ENCODE data around the gene TNFAIP1. TPM values are rescaled to one million over a fixed set of nuclear protein-coding genes. Genes with fewer than 3 reads are reported as not detected.

TNFAIP1 gene
- polyA plus RNA-seq, 1 donor (not counting 4 experiments of a cell fraction or from before 2014, with no cell fraction given): 84.6 TPM

DNA sequence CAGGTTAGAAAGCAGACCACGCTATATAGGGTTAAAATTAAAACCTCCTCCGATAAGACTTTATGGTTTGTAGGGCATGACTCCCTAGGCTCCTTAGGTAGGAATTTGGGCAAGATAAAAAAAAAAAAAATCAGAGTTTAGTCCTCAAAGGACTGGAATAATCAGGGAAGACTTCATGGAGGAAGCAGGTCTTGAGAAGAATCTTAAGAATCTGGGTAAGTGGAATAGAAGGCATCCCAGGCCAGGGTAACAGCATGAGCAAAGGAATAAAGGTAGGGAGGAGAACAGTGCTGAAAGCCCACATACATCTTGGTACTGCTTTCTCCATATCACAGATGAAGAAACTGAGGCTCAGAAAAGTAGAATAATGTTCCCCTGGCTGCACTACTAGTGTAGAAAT lies 55.0 kb downstream of the TNFAIP1 start:
- Histone ChIP-seq H3K9me3 (ENCODE audit: control insufficient read depth, low read depth, low read length) (no peaks in the 10 kb centered on the region), H4K20me1 (ENCODE audit: control insufficient read depth, extremely low read depth, insufficient read depth, low read length) (no peaks in the 10 kb centered on the region), H3K4me2 (ENCODE audit: control insufficient read depth, extremely low read depth, insufficient read depth, low read depth, low read length) (no peak overlapping the region), H3K4me3 (ENCODE audit: control insufficient read depth in 2 of 3, extremely low read depth in 1 of 3, insufficient read depth in 2 of 3, low read depth in 1 of 3, low read length in 3 of 3) (no peak overlapping the region), H3K9me1 (ENCODE audit: control insufficient read depth, extremely low read depth, insufficient read depth, low read length) (no peaks in the 10 kb centered on the region), H3K27ac (ENCODE audit: control insufficient read depth, insufficient read depth, low read length) (no peak overlapping the region), H3K9ac (ENCODE audit: control insufficient read depth, extremely low read depth, insufficient read depth, low read length) (no peak overlapping the region), H3K4me1 (ENCODE audit: control insufficient read depth, extremely low read depth, insufficient read depth, low read length) (peaks cover 10% of the 10 kb centered on the region), H3K79me2 (ENCODE audit: control insufficient read depth, insufficient read depth, low read length) (no peaks in the 10 kb centered on the region), H2AFZ (ENCODE audit: control insufficient read depth, low read length) (no peak overlapping the region), H3K27me3 (ENCODE audit: control insufficient read depth, extremely low read depth, insufficient read depth, low read length) (no peaks in the 10 kb centered on the region), H3K36me3 (ENCODE audit: control insufficient read depth in 2 of 2, extremely low read depth in 1 of 2, insufficient read depth in 2 of 2, low read length in 2 of 2) (no peaks in the 10 kb centered on the region)
- DNase-seq (ENCODE audit: low read depth, low spot score) (no peak), FAIRE-seq (no peak)
- dilution Hi-C loops (cut with MboI; ENCODE audit: extremely low pct_ligation_motif_present, low sequenced_read_pairs): no loop called here
- TF ChIP-seq, protein P1, sequence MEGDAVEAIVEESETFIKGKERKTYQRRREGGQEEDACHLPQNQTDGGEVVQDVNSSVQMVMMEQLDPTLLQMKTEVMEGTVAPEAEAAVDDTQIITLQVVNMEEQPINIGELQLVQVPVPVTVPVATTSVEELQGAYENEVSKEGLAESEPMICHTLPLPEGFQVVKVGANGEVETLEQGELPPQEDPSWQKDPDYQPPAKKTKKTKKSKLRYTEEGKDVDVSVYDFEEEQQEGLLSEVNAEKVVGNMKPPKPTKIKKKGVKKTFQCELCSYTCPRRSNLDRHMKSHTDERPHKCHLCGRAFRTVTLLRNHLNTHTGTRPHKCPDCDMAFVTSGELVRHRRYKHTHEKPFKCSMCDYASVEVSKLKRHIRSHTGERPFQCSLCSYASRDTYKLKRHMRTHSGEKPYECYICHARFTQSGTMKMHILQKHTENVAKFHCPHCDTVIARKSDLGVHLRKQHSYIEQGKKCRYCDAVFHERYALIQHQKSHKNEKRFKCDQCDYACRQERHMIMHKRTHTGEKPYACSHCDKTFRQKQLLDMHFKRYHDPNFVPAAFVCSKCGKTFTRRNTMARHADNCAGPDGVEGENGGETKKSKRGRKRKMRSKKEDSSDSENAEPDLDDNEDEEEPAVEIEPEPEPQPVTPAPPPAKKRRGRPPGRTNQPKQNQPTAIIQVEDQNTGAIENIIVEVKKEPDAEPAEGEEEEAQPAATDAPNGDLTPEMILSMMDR (optimal IDR thresholded peaks at IDR 0.05 in 1 of 3, IDR thresholded peaks at IDR 0.05 in 1 of 3, conservative IDR thresholded peaks at IDR 0.05 in 1 of 3; ENCODE audit: extremely low read depth in 1 of 3, insufficient read depth in 2 of 3, low read length in 3 of 3): no peak
- no peak for TF ChIP-seq EZH2 (IDR thresholded peaks at IDR 0.05; ENCODE audit: low read length)

DNA sequence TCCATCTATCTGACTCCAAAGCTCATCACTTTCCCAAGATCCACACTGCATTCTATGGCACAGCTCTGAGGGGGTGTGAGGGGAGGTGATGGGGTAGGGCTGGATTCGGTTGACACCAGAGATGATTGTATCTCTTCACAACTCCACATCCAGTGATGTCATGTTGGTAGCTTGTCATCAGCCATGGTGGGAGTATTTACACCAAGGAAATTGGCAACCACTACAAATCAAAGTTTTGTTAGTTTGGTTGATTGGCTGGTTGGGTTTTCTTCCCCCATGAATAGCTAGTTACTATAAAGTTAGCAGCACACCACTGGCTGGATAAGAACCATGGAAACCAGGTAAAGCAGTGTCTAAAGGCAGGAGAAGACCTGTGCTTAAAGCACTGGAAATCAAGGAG lies 55.4 kb downstream of the TNFAIP1 start:
- H3K9ac ChIP-seq (ENCODE audit: control insufficient read depth, extremely low read depth, insufficient read depth, low read length): no peak overlapping the region
- H3K27me3 ChIP-seq (ENCODE audit: control insufficient read depth, extremely low read depth, insufficient read depth, low read length): no peaks in the 10 kb centered on the region
- H2AFZ ChIP-seq (ENCODE audit: control insufficient read depth, low read length): no peak overlapping the region
- DNase-seq (ENCODE audit: low read depth, low spot score) (no peak), FAIRE-seq (no peak)
- no peaks in the 10 kb centered on the region for H3K79me2 ChIP-seq (ENCODE audit: control insufficient read depth, insufficient read depth, low read length)
- TF ChIP-seq, protein P1 (optimal IDR thresholded peaks at IDR 0.05 in 1 of 3, IDR thresholded peaks at IDR 0.05 in 1 of 3, conservative IDR thresholded peaks at IDR 0.05 in 1 of 3; ENCODE audit: extremely low read depth in 1 of 3, insufficient read depth in 2 of 3, low read length in 3 of 3): no peak
- no peak for TF ChIP-seq EZH2 (IDR thresholded peaks at IDR 0.05; ENCODE audit: low read length)
- H3K4me1 ChIP-seq (ENCODE audit: control insufficient read depth, extremely low read depth, insufficient read depth, low read length): peaks cover 10% of the 10 kb centered on the region
- H3K4me2 ChIP-seq (ENCODE audit: control insufficient read depth, extremely low read depth, insufficient read depth, low read depth, low read length): no peak overlapping the region
- no peak overlapping the region for H3K4me3 ChIP-seq (ENCODE audit: control insufficient read depth in 2 of 3, extremely low read depth in 1 of 3, insufficient read depth in 2 of 3, low read depth in 1 of 3, low read length in 3 of 3)
- no peaks in the 10 kb centered on the region for H3K36me3 ChIP-seq (ENCODE audit: control insufficient read depth in 2 of 2, extremely low read depth in 1 of 2, insufficient read depth in 2 of 2, low read length in 2 of 2)
- H3K9me3 ChIP-seq (ENCODE audit: control insufficient read depth, low read depth, low read length): no peaks in the 10 kb centered on the region
- H3K27ac ChIP-seq (ENCODE audit: control insufficient read depth, insufficient read depth, low read length): no peak overlapping the region
- dilution Hi-C loops (cut with MboI; ENCODE audit: extremely low pct_ligation_motif_present, low sequenced_read_pairs): no loop called here
- no peaks in the 10 kb centered on the region for H4K20me1 ChIP-seq (ENCODE audit: control insufficient read depth, extremely low read depth, insufficient read depth, low read length)
- H3K9me1 ChIP-seq (ENCODE audit: control insufficient read depth, extremely low read depth, insufficient read depth, low read length): no peaks in the 10 kb centered on the region
